ENCODE measurements around the gene ARHGEF11.

Gene ARHGEF11

GRCh38 chr1:156894001-156894400, 151.5 kb downstream of the ARHGEF11 start:
- no peak for DNase-seq (ENCODE audit: low spot score)

DNA sequence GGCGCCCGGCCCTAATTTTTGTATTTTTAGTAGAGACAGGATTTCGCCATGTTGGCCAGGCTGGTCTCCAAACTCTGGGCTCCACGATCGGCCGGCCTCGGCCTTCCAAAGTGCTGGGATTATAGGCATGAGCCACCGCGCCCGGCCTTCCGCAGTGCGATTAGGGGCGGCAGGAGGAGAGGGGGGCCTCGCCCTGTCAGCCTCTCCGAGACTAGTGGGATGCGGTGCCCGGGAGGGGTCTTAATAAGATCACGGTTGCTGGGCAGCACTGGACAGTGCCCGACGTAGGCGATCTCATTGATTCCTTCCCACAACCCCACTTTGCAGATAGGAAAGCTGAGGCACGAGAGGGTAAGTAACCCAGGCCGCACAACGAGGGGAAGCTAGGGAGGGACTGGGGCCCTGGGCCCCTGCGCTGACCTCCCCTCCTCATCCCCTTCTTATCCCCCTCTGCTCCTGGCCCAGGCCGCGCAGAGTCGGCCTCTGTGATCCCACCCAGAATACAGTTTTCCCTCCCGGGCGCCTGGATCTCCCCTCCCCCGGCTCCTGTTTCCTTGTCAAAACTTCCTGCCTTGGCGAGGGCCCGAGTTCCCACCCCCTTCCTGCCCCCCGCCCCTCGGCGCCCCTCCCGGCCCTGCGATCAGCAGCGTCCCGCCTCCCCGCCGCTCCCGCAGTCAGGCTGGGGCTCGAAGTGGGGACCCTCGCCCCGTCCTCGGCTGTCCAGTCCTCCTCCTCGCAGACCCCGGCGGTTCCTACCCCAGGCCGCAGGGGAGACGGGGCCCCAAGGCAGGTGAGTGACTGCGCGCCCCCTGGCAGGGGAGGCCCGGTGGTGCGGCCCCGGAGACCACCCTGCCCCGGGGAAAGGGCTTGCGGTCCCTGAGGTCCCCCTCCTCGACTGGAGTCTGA, 152.2 kb downstream of the ARHGEF11 start, which contains the start of gene PEAR1:
PEAR1 (plus strand) TSS at position 671 of the 906 bp plus-strand sequence. CDS start 10,209 bp downstream, outside the sequence.
- no peak for DNase-seq (ENCODE audit: low spot score)

DNA sequence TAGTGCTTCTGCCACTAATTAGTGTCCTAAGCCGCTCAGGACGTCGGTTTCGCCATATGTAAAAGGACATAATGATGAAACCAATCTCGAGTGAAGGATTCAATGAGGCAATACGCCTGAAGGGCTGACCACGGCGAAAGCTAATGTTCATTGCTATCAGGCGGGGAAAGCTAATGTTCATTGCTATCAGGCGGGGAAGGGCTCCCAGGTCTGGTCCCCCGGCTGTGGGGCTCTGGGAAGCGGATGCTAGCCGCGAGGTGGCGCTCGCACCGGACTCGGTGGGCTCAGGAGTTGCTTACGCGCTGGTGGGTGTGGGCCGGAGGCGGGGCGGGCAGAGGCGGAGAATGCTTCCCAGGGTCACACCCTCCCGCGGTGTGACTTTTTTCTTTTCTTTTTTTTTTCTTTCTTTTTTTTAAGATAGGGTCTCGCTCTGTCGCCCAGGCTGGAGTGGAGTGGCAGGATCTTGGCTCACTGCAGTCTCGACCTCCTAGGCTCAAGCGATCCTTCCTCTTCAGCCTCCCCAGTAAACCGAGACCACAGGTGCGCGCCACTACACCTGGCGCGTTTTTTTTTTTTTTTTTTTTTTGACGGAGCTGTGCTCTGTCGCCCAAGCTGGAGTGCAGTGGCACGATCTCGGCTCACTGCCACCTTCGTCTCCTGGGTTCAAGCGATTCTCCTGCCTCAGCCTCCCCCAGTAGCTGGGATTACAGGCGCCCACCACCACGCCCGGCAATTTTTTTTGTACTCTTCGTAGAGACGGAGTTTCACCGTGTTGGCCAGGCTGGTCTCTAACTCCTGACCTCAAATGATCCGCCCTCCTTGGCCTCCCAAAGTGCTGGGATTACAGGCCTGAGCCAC, 153.1 kb downstream of the ARHGEF11 start:
- peak; percentile 87 for DNase-seq (ENCODE audit: low spot score)

DNA sequence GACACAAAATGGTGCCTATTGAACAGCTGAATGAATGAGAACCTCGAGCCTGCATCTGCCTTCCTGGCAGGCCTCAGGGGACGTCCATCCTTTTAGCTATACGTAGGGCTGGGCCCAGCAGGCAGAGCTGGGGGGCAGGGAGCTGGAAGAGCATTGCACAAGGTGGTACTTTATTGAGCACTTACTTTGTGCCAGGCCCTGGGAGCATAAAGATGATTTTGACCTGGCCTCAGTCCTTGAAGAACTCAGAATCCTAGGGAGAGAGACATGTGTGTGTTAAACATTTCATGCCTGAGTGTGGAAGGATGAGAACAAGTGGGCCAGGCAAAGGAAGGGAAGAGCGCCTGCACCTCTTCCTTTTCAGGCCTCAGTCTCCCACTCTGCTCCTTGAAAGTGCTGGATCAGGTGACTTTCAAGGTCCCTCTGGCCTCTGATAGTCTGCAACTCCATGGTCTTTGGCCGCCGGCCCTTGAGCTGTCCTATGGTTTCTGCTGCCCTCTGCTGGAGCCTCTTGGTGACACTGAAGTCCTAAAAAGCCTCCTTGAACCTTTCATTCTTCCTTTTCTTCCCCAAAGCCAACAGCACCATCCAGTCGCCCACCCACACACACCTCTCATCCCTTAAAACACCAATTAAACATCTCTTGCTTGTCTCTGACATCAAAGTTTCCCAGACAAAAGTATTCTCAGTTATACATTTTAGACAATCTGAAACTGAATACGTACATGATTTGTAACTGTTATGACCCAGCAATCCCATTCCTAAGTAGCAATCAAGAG, 155.6 kb downstream of the ARHGEF11 start:
- DNase-seq (ENCODE audit: low spot score), result peak; percentile 84

- no peak for DNase-seq (ENCODE audit: low spot score)
These were observed 157.8 kb downstream of the ARHGEF11 start for GRCh38 chr1:156887734-156888133.

GRCh38 chr1:156887317-156887716, 158.2 kb downstream of the ARHGEF11 start:
- DNase-seq (ENCODE audit: low spot score), result no peak

DNA sequence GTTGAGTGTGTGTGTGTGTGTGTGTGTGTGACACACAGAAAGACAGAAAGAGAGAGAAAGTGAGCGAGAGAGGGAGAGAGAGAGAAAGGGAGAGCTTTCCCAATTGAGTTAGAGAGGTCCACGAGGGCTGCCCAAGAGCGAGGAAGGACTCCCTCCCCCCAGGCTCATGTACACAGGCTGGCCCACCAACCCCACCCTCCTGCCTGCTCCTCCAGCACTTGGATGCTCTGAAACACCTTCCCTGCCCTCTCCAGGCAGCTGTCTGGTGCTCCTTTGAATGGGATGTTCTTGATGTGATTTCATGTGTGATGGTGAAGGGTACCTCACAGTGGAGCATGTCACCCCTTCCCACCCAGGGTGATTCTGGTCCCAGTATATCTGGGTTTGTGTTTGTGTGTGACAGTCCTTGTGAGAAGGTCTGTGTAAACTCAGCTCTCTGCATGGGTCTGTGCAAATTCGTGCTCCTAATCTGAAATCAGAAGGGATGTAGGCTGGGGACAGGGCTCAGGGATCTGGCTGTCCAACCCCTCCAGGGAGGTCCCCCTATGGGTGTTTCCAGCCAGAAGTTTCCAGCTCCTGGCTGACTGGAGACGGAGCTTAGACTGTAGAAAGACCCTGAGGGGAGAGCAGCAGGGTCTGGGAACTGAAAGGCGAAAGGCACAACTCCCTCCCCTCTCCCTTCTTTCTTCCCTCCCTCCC, 158.8 kb downstream of the ARHGEF11 start:
- no peak for DNase-seq (ENCODE audit: low spot score)

DNA sequence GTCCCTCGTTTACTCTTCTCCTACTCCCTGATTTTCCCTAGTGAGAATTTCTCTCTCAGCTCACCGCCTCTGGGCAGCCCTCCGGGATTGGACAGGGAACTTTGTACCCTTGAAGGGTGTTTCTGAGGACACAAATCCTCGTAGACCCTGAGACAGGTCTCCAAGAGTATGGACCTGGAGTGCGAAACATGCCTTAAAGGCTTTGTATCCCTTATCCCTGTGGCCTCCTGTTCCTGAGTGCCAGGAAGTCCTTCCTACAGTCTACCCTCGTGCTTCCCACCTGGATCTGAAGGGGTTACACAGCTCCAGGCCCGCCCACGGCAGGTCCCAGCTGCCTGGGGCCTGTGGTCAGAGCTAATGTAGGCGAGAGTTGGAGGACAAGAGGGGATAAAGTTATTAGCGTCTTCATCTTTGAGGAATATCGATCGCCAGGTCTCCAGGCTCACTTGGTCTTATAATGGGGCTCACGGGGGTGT, 159.6 kb downstream of the ARHGEF11 start:
- no peak for DNase-seq (ENCODE audit: low spot score)

DNA sequence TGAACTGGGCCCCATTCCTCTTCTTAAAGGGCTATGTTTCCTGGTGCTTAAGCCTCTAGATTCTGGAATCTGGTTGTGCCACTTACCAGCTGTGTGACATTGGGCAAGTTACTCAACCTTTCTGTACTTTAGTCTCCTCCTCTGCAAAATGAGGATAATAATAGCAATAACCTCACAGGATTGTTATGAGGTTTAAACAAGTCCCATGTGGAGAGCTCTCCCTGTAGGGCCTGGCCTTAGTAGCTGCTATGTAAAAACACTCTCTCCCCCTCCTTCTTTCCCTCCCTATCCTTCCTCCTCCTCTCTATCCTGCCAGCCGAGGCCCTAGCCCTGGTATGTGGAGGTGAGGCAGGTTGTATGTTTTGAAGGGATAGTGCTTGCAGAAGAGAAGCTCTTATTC, 160.2 kb downstream of the ARHGEF11 start:
- DNase-seq (ENCODE audit: low spot score), result no peak
